ENCODE data around the gene PLCH1. TPM values are rescaled to one million over a fixed set of nuclear protein-coding genes. Genes with fewer than 3 reads are reported as not detected.

Gene PLCH1
- total RNA-seq, 1 donor from 2014 or later = 7.6 TPM

DNA sequence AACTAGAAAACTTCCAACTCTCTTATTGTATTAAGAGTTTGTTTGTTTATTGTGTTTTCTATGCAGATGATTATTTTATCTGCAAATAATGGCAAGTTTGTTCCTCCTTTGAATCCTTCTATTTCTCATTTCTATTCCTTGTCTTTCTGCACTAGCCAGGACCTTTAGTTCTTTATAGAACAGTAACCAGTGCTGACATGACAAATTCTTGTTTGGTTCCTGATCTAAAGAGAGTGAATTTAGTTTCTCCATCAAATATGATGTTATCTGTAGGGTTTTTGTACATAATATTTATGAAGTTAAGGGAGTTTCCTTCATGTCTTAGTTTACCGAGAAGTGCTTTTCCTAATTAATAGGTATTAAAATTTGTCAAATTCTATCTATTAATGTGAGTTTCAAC, 350.6 kb downstream of the PLCH1 start:
- Mint-ChIP-seq H3K27ac (no peak overlapping the region), H3K4me3 (no peak overlapping the region), H3K27me3 (peaks cover 2% of the 10 kb centered on the region), H3K36me3 (no peaks in the 10 kb centered on the region), H3K4me1 (ENCODE audit: unreplicated experiment) (peaks cover 10% of the 10 kb centered on the region), H3K9me3 (no peaks in the 10 kb centered on the region)
- TF ChIP-seq, protein P1, sequence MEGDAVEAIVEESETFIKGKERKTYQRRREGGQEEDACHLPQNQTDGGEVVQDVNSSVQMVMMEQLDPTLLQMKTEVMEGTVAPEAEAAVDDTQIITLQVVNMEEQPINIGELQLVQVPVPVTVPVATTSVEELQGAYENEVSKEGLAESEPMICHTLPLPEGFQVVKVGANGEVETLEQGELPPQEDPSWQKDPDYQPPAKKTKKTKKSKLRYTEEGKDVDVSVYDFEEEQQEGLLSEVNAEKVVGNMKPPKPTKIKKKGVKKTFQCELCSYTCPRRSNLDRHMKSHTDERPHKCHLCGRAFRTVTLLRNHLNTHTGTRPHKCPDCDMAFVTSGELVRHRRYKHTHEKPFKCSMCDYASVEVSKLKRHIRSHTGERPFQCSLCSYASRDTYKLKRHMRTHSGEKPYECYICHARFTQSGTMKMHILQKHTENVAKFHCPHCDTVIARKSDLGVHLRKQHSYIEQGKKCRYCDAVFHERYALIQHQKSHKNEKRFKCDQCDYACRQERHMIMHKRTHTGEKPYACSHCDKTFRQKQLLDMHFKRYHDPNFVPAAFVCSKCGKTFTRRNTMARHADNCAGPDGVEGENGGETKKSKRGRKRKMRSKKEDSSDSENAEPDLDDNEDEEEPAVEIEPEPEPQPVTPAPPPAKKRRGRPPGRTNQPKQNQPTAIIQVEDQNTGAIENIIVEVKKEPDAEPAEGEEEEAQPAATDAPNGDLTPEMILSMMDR (conservative IDR thresholded peaks at IDR 0.05) = no peak
- no peak for DNase-seq (ENCODE audit: extremely low spot score, unreplicated experiment)

DNA sequence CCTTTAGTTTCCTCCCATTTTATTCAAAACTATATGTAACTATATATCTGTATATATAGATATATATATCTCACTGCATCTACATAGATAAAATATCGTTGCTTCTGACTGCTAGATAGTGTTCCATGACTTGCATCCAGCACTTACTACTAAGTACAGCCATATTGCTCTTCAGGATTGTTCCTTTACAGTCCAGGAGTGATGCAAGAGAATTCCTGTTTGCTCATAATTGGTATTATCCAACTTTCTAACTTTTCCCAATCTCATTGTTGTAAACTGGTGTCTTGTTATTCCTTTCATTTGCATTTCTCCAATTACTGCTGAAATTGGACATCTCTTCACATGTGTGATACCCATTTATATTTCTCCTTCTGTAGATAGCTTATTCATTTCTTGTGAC, 351.6 kb downstream of the PLCH1 start:
- Mint-ChIP-seq H3K36me3 (no peaks in the 10 kb centered on the region), H3K9me3 (no peaks in the 10 kb centered on the region), H3K27ac (no peak overlapping the region), H3K4me3 (no peak overlapping the region), H3K4me1 (ENCODE audit: unreplicated experiment) (peaks cover 10% of the 10 kb centered on the region), H3K27me3 (peaks cover 5% of the 10 kb centered on the region)
- no peak for DNase-seq (ENCODE audit: extremely low spot score, unreplicated experiment)
- TF ChIP-seq, protein P1 (conservative IDR thresholded peaks at IDR 0.05) = no peak

DNA sequence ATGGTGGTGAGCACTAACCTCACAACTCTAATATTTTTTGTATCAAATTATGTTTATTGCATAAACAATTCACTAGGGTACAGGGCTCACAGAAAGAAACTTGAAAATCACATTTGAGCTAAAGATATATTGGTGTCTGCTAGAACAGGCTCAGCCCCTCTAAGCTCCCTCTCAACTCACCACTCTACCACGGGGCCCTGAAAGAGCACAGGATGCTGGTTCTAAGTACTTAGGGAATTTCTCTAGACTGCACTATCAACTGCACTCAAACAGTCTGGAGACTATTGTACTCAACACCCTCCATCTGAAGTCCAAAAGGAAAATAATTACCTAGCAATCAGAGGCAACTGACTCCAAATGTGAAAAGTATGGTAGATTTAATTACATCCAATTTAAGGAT, 352.7 kb downstream of the PLCH1 start:
- Mint-ChIP-seq H3K9me3 (no peaks in the 10 kb centered on the region), H3K36me3 (no peaks in the 10 kb centered on the region), H3K27me3 (peaks cover 5% of the 10 kb centered on the region), H3K27ac (no peak overlapping the region), H3K4me3 (no peak overlapping the region), H3K4me1 (ENCODE audit: unreplicated experiment) (peaks cover 10% of the 10 kb centered on the region)
- TF ChIP-seq, protein P1 (conservative IDR thresholded peaks at IDR 0.05) = no peak
- DNase-seq (ENCODE audit: extremely low spot score, unreplicated experiment) = no peak

DNA sequence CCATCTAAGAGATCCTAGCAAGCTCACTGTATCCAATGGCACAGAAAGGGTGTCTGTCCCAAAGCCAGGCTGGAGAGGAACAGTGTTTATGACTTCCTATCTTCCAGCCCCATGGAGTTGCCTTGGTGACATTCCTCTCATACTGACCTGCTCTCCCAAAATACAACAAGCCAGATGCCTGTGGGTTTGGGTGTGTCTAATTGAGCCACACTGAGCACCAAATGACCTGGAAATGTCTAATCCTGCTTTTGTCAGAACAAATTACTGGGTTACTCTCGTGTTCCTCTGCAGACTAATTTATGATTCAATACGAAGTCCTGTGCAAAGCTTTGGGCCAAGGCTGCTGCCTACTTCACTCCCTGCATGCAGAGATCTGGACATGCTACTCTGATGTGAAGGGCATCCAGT, 353.3 kb downstream of the PLCH1 start:
- DNase-seq (ENCODE audit: extremely low spot score, unreplicated experiment) = no peak
- peaks cover 10% of the 10 kb centered on the region for H3K4me1 Mint-ChIP-seq (ENCODE audit: unreplicated experiment)
- H3K27me3 Mint-ChIP-seq = peaks cover 5% of the 10 kb centered on the region
- TF ChIP-seq, protein P1 (conservative IDR thresholded peaks at IDR 0.05) = no peak
- no peaks in the 10 kb centered on the region for H3K36me3 Mint-ChIP-seq
- H3K9me3 Mint-ChIP-seq = no peaks in the 10 kb centered on the region
- H3K4me3 Mint-ChIP-seq = no peak overlapping the region
- no peak overlapping the region for H3K27ac Mint-ChIP-seq

DNA sequence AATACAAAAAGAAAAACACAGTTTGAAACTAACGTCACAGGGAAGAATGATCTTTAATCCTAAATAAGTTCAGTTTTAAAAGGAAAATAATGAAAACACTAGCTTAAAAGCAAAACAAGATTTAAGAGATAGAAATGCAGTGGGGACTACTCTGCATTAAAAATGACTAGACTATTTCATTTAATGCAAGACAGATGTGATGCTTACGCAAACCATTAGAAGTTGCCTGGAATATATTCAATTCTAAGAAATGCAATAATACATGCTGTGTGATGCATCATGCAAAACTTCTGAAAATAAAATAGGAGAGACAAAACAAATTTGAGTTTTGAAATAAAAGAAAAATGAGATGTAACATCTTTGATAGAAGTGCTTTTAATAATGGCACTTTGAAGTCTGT, 353.8 kb downstream of the PLCH1 start:
- TF ChIP-seq, protein P1 (conservative IDR thresholded peaks at IDR 0.05) = no peak
- Mint-ChIP-seq H3K4me3 (no peak overlapping the region), H3K27me3 (peaks cover 5% of the 10 kb centered on the region), H3K9me3 (no peaks in the 10 kb centered on the region), H3K4me1 (ENCODE audit: unreplicated experiment) (peaks cover 10% of the 10 kb centered on the region), H3K27ac (no peak overlapping the region), H3K36me3 (no peaks in the 10 kb centered on the region)
- DNase-seq (ENCODE audit: extremely low spot score, unreplicated experiment) = no peak

DNA sequence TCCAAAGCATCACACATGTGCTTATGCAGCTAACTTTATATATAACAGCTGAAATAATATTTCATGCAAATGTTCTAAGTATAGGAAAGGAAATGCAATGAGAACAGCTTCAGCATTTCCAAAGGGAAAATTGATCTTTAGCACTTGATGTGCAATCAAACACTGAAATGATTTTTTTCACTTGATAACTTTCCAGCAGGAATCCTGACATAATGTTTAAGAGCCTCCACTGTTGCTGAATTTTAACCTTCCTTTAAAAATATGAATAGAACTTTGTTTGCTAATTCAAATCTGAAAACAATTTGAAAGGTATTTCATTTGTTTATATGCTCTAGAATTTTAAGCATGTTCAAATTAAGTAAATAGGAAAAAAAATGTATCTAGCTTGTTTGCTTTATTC, 354.5 kb downstream of the PLCH1 start:
- no peaks in the 10 kb centered on the region for H3K36me3 Mint-ChIP-seq
- H3K4me1 Mint-ChIP-seq (ENCODE audit: unreplicated experiment) = peaks cover 10% of the 10 kb centered on the region
- TF ChIP-seq, protein P1 (conservative IDR thresholded peaks at IDR 0.05) = no peak
- peaks cover 5% of the 10 kb centered on the region for H3K27me3 Mint-ChIP-seq
- H3K4me3 Mint-ChIP-seq = no peak overlapping the region
- no peak for DNase-seq (ENCODE audit: extremely low spot score, unreplicated experiment)
- no peaks in the 10 kb centered on the region for H3K9me3 Mint-ChIP-seq
- H3K27ac Mint-ChIP-seq = no peak overlapping the region
